ENCODE measurements around the gene RTL9.
"Not testable (repeated sequence)": the region's sequence is repeated elsewhere in the genome, so short reads cannot be mapped to it uniquely, and the experiment has no call there.

RTL9 gene

DNA sequence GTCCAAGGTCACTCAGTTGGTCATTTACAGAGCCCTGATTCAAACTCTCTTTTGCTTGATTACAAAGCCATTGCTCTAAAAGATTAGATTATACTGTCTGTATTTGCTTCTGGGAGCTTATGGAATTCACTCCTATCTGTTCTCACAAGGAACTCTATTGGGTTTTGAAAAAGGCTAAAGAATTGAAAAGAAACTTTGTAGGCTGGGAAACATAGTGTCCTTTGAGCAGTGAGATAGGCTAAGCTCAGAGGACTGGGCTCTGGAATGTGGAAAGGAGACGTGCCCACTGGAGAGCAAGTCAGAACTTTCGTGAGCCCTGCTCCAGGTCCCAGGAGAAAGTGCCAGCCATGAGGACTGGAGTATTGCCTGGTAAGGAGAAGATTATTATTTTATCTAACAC is at the start of gene RTL9:
TSS of gene RTL9 (plus strand) at position 301 of the 400 bp plus-strand sequence. CDS start 91,770 bp downstream, outside the sequence.
- DNase-seq (ENCODE audit: low spot score), result no peak

DNA sequence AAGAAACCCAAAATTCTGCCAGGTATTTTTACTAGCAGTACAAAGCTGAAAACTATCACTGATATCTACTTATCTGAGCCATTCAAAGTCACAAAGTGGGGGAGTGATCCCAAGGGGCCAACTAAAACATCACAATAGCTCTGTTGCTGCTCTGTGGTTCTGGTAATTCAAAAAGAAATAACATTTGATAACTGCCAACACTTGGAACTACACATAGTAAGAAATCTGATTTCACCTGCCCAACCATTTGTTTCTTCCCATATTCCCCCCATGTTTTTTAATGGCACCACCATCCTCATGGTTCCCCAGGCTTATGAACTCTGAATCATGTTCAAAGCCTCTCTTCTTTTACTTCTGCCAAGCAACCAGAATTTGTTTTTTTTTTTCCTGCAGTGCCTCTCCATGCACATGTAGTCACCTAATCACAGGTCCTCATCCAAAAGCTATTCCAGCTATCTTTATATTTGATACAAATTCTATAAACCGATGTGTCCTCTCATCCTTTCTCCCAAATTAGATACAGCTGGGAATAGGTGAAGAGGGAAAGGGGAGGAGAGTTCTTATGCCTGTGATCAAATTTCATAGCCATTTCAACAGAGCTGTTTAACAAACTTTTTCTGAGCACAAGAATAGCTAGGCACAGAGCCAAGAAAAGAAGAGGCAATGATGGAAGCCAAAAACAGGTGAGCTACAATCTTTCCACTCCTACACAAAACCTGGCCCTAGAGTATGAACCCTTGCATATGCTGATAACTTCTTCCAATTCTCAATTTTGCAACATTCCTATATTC is 48.5 kb upstream of the RTL9 start:
- DNase-seq (ENCODE audit: low spot score), result no peak

DNA sequence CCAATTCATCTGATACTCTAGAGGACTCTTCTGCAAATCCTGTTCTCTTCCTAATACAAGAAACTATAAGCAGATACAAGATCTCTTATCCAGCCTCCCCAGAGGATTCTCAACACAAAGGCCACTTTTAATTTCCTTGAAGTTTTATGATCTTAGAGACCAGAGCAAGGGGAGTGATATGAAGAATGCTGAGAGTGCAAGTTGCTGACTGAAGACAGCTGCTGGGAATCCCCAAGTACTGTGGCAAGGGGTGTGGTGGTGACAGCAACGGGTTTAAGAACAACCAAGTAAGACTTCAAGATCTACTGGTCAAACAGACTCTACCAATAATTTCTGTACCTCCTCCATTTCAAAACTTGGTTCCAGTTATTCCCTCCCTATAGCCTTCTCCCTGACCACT is 47.8 kb upstream of the RTL9 start:
- no peak for DNase-seq (ENCODE audit: low spot score)

DNA sequence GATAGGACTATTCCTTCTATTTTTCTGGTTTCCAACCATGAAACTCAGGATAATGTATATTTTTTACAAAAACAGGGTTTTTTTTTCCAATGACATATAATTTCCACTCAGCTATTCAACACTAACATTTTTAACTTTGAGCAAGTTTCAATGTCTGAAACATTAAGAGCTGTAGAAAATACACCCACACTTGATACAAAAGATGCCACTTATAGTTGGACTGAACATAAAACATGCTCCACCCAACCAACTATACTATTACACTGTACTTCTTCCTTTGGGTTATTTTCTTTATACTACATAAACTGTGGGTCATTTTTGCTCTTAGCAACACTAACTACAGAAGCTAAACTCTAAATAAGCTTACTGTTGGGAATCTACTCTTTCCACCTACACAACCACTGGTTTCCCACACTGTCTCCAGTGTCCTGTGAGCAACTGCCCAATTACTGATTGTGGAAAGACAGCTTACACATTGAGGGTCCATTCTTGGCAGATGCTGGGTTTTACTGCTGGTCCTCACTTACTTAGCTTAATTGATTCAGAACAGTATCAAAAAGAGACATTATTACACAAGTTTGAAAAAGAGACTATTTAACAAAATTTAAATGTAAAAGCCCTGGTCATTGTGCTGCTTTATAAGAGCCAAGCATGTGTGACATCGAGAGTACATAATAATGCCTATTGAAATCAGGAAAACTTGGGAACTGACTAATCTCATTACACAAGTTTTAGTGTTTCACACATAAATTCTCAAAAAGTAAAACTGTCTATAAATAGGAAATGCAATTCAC is 47.0 kb upstream of the RTL9 start:
- no peak for DNase-seq (ENCODE audit: low spot score)

DNA sequence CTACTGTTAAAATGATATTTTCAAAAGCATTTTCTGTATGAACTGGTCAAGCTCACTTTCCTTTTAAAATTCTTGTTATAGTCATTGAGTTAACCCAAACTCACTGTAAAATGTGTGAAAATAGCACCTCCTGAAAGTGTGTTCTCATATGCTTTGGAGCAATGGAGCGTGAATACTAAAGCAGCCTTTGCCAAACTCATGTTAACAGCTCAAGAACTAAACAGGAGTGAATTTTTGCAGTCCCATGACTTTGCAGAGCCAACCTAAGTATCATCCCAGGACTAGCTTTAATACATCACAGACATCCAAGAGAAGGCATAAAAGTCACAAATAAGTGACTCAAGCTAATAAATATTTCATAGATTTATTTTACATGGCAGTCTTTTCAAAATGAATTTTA is 43.1 kb upstream of the RTL9 start:
- no peak for DNase-seq (ENCODE audit: low spot score)

DNA sequence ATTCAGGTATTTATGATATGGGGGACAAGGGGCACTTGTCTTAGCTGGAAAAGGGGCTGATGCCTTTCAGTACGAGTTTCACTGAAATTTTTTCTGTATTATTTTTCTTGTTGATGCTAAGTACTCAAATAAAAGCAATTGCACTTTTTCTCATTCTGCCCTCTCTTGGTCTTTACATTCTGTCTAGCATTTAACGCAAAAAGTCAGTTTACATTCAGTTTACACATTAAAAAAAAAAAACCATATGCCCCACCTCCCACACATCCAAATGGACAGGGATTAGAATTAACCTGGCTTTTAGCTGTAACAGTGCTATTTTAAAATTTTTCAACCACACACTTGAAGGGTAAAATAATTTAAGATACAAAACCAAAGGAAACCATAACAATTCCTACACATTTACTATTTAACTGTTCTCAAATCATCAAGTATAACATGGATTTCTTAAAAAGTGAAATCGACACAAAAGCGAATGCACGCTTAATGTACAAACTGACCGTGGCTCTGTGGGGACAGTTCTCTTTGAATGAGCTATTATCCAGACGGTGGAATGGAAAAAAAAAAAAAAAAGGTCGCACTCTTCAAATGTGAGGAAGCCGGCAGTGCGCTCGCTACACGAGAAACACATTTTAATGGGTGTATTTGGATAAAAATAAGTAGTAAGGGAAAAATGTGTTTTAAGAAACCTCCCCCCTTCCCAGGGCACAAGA is 42.1 kb upstream of the RTL9 start:
- DNase-seq (ENCODE audit: low spot score), result peak; percentile 11

DNA sequence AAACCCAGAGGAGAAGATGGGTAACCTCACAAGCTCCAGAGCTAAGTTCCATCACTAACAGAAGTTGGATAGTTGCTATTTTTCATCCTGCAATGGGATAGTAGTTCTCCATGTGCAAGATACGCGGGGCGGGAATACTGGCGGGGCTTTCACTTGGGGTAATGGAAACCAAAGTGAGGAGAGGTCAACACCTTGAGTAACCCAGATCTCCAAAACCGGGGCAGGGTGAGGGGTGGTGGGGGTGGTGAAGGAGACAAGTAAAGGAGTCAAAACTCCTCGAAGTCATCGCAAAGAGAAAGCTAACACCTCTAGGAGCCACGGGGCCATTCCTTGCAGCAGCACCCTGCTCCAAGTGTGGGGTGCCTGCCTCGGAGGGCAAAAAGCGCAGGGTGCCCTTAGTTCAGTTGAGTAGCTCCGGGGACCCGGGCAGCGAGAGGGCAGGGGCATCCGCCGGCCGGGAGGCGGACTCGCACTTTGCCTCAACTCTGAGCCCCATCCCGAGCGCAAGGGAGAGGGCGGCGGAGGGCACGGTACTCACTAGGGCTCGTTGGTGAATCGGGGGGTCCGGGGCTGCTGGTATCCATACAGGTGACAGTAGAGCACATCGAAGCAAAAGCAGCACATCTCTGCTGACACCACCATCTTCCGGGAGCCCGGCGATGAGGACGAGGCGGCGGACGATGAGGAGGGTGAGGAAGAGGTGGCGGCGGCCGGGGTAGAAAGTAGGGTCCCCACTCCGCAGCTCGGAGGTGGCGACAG is 41.4 kb upstream of the RTL9 start:
- peak; percentile 32 for DNase-seq (ENCODE audit: low spot score)

DNA sequence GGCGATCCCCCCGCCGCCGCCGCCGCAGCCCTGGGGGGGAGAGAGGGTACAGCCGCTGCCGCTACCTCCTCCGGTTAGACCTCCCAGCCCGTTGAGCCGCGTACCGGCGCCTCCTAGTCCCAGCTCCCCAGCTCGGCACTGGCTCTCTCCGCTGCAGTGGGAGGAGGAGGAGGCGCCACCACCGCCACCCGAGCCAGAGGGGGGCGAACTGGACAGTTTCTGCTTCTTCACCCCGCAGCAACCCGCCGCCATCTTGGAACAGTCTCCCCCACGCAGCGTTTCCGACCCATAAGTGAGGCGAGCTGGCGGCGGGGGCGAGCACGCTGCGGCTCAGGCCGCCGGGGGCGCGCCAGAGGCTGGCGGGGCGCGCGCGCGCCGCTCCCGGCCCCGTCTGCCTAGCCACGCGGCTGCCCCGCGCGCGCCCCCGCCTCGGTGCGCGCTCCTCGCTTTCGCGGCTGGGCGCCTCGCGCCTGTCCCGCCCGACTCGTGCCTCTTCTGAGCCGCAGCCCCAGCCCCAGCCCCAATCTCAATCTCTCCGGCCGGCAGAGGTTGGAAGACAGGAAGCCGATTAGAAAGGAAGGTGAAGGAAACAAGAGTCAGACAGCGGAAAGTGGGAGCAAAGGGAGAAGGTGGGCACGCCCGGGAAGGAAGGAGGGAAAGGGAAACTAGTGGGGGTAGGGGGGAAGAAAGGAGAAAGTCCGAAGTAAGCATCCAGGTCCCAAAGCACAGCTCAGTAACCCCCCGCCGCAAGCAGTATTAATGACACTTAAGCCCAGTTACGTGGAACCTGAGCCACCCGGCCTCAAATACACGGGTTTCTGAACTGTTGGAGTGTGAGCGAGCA is 40.6 kb upstream of the RTL9 start, which contains the start of gene AMMECR1:
TSS of gene AMMECR1 (minus strand) at position 266 of the 844 bp plus-strand sequence. CDS start at position 252, 14 bp downstream.
- peak; percentile 81 for DNase-seq (ENCODE audit: low spot score)

DNA sequence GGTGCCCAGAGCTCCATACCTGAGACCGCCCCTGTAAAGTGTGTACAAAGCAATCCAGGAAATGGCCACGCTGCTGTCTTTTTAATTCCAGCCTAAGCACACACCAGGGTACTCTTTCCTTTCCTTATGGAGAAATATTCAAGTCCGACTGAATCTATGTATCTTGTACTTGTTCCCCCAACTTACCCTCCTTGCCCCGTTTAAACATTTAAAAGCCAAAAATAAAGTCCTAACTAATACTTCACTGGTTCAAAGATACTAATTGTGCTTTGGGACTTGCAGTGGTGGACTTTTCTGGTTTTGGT is 40.0 kb upstream of the RTL9 start:
- peak; percentile 40 for DNase-seq (ENCODE audit: low spot score)

DNA sequence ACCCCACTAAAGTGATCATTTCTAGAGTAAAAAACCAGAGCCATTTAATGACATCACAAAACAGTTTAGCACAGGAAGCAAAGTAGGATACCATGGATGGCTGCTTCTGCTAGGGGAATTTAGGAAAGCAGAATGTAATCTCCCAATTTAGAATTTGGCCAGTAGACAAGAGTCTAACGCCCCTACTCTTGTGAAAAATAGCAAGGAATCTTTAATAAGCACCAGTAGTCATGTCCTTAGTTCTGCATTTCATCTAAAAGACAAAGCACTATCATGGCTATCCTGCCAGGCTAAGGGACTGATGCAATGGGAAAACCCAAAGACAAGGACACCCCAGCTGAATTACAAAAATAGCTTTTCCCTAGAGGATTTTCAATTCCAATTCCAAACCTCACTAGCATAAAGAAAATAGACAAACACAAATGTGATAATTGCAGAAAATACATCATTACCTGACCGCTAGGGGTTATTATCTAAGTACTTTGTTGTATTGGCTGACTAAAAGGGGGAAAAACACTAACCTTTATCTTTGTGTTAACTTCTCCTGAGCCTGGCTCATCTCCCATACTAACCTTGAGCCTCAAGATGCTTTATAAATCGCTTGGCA is 38.2 kb upstream of the RTL9 start:
- DNase-seq (ENCODE audit: low spot score), result no peak

DNA sequence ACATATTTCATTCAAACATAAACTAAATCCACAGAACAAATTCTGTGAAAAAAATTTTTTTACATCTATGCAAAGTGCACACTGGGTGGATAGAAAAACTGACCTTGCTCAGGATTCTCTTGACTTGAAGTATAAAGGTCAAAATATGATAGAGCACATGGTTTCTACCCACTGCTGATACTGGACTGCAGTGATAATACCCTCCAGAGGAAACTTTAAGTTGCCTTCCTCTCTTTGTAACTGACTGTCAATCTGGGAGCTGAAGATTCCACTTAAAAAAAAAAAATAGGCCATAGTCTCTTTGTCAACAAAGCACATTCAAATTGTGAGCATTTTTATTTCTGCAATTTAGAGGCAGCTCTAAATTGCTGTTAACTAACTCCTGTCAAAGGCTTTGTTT is 37.6 kb upstream of the RTL9 start:
- no peak for DNase-seq (ENCODE audit: low spot score)

DNA sequence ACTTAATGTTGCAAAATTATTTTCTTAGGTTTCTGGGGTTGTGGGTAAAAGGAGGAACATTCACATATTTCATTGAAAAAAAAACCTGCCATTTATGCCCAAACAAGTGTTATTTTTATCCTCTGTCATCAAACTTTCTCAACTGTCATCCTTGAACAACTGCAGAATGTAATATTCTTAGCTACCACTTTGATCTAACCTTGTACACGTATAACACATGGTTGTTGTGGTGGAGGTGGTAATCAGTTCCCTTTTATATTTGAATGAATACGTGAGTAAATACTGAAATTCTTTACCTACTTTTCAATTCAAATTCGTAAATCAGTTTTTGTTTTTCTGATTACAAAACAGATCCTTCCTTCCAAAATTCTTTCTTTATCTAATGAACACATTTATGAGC is 37.0 kb upstream of the RTL9 start:
- DNase-seq (ENCODE audit: low spot score), result no peak

DNA sequence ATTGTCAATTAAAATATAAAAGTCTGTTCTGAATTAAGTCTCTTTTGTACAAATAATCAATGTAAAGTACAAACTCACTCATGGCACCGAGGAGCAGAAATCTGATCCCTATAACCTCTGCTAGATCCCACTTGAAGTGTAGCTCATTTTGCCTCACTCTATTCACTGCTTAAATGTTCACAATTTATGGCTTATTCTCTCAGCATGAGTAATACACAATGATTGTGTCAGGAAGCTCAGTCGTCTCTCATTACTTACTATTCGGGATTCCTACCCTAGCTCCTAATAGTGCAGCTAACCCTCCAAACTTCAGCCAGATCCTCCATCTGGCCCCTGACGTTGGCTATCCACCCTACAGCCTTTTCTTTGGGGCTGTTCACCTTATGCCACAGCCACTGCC is 36.0 kb upstream of the RTL9 start:
- peak; percentile 45 for DNase-seq (ENCODE audit: low spot score)

DNA sequence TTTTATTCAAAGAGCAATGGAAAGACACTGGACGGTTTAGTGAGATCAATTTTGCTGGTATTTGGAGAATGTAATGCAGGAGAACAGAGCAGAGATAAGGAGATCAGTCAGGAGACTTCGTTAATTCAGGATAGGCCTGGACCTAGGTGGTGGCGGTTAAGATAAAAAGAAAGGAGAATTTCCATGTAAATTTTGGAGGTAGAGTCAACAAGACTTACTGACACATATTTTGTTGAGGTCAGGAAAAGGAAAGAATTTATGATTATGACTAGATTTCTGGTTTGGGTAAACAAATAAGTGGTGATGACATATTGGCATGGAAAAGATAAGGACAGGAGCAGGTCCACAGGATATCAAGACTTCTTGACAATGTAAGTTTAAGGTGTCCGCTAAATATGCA is 31.9 kb upstream of the RTL9 start:
- DNase-seq (ENCODE audit: low spot score), result no peak

DNA sequence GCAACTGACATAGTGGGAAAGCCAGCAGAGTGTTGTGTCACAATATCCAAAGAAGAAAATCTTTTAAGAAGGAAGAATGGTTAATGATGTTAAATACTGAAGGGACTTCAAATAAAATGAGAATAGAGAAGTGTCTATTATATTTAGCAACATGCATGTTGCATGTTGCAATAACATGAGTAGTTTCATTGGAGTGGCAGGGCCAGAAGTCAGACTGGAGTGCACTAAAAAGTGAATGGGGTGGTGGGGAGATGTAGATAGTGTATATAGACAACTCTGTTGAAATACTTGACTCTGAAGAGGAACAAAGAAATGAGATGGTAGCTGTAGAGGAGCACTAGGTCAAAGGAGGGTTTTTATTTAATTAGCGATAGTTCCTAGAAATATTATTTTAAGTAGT is 31.3 kb upstream of the RTL9 start:
- DNase-seq (ENCODE audit: low spot score), result no peak

DNA sequence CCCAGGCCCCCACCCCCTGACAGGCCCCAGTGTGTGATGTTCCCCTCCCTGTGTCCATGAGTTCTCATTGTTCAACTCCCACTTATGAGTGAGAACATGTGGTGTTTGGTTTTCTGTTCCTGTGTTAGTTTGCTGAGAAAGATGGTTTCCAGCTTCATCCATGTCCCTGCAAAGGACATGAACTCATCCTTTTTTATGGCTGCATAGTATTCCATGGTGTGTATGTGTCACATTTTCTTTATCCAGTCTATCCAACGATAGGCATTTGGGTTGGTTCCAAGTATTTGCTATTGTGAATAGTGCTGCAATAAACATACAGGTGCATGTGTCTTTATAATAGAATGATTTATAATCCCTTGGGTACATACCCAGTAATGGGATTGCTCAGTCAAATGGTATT is 30.0 kb upstream of the RTL9 start:
- DNase-seq (ENCODE audit: low spot score), result not testable (repeated sequence)

DNA sequence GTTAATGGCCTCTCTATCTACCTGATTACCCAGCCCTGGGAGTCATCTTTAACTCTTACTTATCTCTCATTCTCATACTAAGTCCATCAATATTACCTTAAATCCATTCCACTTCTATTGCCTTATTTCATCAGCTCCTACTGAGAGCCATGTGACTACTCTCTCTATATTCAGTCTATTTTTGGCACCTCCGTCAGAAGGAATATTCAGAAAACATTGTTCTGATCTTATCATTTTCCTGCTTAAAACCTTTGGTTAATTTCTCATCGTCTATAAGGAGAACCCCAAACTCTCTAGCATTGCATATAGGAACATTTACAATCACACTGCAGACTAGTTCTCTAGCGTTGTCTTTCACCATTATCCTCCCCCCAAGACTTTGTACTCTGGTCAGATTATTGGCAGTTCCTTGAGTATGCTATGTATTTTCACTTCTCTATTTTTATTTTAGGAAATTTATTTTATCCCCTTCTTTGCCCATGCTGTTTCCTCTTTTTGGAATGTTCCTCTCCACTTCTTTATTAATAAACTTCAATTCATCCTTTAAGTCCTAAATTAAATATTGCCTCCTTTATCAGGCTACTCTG is 27.1 kb upstream of the RTL9 start:
- no peak for DNase-seq (ENCODE audit: low spot score)

DNA sequence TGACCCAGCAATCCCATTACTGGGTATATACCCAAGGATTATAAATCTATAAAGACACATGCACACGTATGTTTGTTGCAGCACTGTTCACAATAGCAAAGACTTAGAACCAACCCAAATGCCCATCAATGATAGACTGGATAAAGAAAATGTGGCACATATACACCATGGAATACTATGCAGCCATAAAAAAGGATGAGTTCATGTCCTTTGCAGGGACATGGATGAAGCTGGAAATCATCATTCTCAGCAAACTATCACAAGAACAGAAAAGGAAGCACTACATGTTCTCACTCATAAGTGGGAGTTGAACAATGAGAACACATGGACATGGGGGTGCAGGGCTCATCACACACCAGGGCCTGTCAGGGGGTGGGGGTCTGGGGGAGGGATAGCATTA is 25.2 kb upstream of the RTL9 start:
- not testable (repeated sequence) for DNase-seq (ENCODE audit: low spot score)

DNA sequence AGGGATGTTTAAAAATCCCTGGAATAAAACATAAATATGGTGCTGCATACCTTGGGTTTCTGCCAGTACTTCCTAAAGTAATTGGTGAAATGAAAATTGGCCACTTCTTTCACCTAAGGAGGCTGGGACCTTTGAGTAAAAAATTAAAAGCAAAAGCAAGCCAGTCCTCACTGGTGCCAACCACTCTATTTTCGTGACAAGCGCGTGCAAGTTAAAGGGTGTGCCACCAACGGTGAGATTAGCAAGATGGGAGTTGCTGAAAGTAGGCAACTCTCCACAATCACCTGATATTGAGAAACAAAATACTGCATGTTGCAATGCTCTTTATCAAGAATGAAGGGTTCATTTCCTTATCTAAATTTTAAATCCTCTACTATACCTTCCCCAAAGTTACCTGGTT is 19.7 kb upstream of the RTL9 start:
- no peak for DNase-seq (ENCODE audit: low spot score)
